HUES6 (cell line): ENCODE results near the gene FBXO34.
"Not testable (repeated sequence)": the region's sequence is repeated elsewhere in the genome, so short reads cannot be mapped to it uniquely, and the experiment has no call there.

Experiments used
- H3K27ac ChIP-seq: 2 replicates; pipeline ENCODE4 v1.7.0; 2013; ENCODE audit warnings: low read depth, mild to moderate bottlenecking, low read length, inconsistent platforms
- H3K27me3 ChIP-seq: 2 replicates; pipeline ENCODE4 v1.6.1; 2013; ENCODE audit warnings: low read length; ENCODE audit not compliant: control insufficient read depth, insufficient read depth
- H3K36me3 ChIP-seq: 2 replicates; pipeline ENCODE4 v1.6.1; 2013; ENCODE audit warnings: low read length; ENCODE audit not compliant: control insufficient read depth, insufficient read depth
- H3K4me1 ChIP-seq: 2 replicates; pipeline ENCODE4 v1.6.1; 2013; ENCODE audit warnings: low read length; ENCODE audit not compliant: control insufficient read depth, insufficient read depth
- H3K4me3 ChIP-seq: 2 replicates; pipeline ENCODE4 v1.5.1; 2013; ENCODE audit warnings: low read depth, low read length
- H3K9ac ChIP-seq: one replicate; pipeline ENCODE4 v1.6.1; 2013; ENCODE audit warnings: mild to moderate bottlenecking, low read length
- H3K9me3 ChIP-seq: 2 replicates; pipeline ENCODE4 v1.6.1; 2013; ENCODE audit warnings: low read depth, low read length; ENCODE audit not compliant: control insufficient read depth, insufficient read depth

The FBXO34 gene

GRCh38 chr14:55297611-55298499, 26.6 kb downstream of the FBXO34 start:
- peaks cover 6% of the 10 kb centered on the region for H3K36me3 ChIP-seq

GRCh38 chr14:55298500-55298822, 27.2 kb downstream of the FBXO34 start:
- Histone ChIP-seq H3K9ac (no peak overlapping the region), H3K9me3 (no peaks in the 10 kb centered on the region), H3K27ac (no peak overlapping the region), H3K4me3 (no peak overlapping the region), H3K36me3 (peaks cover 6% of the 10 kb centered on the region), H3K27me3 (no peaks in the 10 kb centered on the region), H3K4me1 (peaks cover 10% of the 10 kb centered on the region)

More at GRCh38 chr14:55297611-55298499, 26.6 kb downstream of the FBXO34 start:
- no peak overlapping the region for H3K9ac ChIP-seq
- no peak overlapping the region for H3K27ac ChIP-seq
- H3K9me3 ChIP-seq: no peaks in the 10 kb centered on the region
- H3K4me1 ChIP-seq: peaks cover 10% of the 10 kb centered on the region
- H3K27me3 ChIP-seq: no peaks in the 10 kb centered on the region
- H3K4me3 ChIP-seq: no peak overlapping the region

- H3K9ac ChIP-seq: no peak overlapping the region
- H3K4me3 ChIP-seq: no peak overlapping the region
- H3K27me3 ChIP-seq: no peaks in the 10 kb centered on the region
- no peaks in the 10 kb centered on the region for H3K9me3 ChIP-seq
- H3K36me3 ChIP-seq: peaks cover 6% of the 10 kb centered on the region
- H3K4me1 ChIP-seq: peaks cover 19% of the 10 kb centered on the region
- H3K27ac ChIP-seq: no peak overlapping the region
Measured at GRCh38 chr14:55301437-55302121, 30.4 kb downstream of the FBXO34 start.

- no peak overlapping the region for H3K4me3 ChIP-seq
- no peaks in the 10 kb centered on the region for H3K27me3 ChIP-seq
- peaks cover 27% of the 10 kb centered on the region for H3K4me1 ChIP-seq
- H3K9me3 ChIP-seq: no peaks in the 10 kb centered on the region
- peaks cover 6% of the 10 kb centered on the region for H3K36me3 ChIP-seq
- H3K27ac ChIP-seq: no peak overlapping the region
- no peak overlapping the region for H3K9ac ChIP-seq
Measured at GRCh38 chr14:55302367-55303124, 31.3 kb downstream of the FBXO34 start.

- H3K9me3 ChIP-seq: no peaks in the 10 kb centered on the region
- peaks cover 6% of the 10 kb centered on the region for H3K36me3 ChIP-seq
- H3K9ac ChIP-seq: no peak overlapping the region
- H3K27me3 ChIP-seq: no peaks in the 10 kb centered on the region
- peaks cover 28% of the 10 kb centered on the region for H3K4me1 ChIP-seq
- H3K4me3 ChIP-seq: no peak overlapping the region
- H3K27ac ChIP-seq: no peak overlapping the region
Measured at GRCh38 chr14:55303125-55303499, 31.9 kb downstream of the FBXO34 start.

GRCh38 chr14:55303691-55304145, 32.5 kb downstream of the FBXO34 start:
- no peak overlapping the region for H3K4me3 ChIP-seq
- no peak overlapping the region for H3K9ac ChIP-seq
- peaks cover 4% of the 10 kb centered on the region for H3K36me3 ChIP-seq
- no peaks in the 10 kb centered on the region for H3K9me3 ChIP-seq
- peaks cover 28% of the 10 kb centered on the region for H3K4me1 ChIP-seq
- no peak overlapping the region for H3K27ac ChIP-seq
- no peaks in the 10 kb centered on the region for H3K27me3 ChIP-seq

GRCh38 chr14:55306938-55307589, 35.8 kb downstream of the FBXO34 start:
- Histone ChIP-seq H3K27me3 (no peaks in the 10 kb centered on the region), H3K9me3 (peaks cover 21% of the 10 kb centered on the region), H3K4me1 (peaks cover 21% of the 10 kb centered on the region), H3K36me3 (peaks cover 11% of the 10 kb centered on the region), H3K27ac (no peak overlapping the region; the same call in 1 of the 2 replicates), H3K9ac (no peak overlapping the region), H3K4me3 (0 out of 2 replicates have a peak overlapping the region, but pooled peaks have one; percentile 2)

- no peak overlapping the region for H3K4me3 ChIP-seq
- peaks cover 19% of the 10 kb centered on the region for H3K36me3 ChIP-seq
- peaks cover 39% of the 10 kb centered on the region for H3K9me3 ChIP-seq
- H3K9ac ChIP-seq: no peak overlapping the region
- H3K27me3 ChIP-seq: no peaks in the 10 kb centered on the region
- peaks cover 16% of the 10 kb centered on the region for H3K4me1 ChIP-seq
- no peak overlapping the region for H3K27ac ChIP-seq
Measured at GRCh38 chr14:55309154-55309553, 37.9 kb downstream of the FBXO34 start.

- Histone ChIP-seq H3K27ac (no peak overlapping the region), H3K9ac (no peak overlapping the region), H3K36me3 (peaks cover 19% of the 10 kb centered on the region), H3K4me1 (peaks cover 16% of the 10 kb centered on the region), H3K4me3 (no peak overlapping the region), H3K9me3 (peaks cover 43% of the 10 kb centered on the region), H3K27me3 (no peaks in the 10 kb centered on the region)
Measured at GRCh38 chr14:55309761-55310365, 38.6 kb downstream of the FBXO34 start.

- Histone ChIP-seq H3K9me3 (peaks cover 51% of the 10 kb centered on the region), H3K36me3 (peaks cover 26% of the 10 kb centered on the region)
- not testable (repeated sequence) for H3K27me3 ChIP-seq, H3K9ac ChIP-seq, H3K27ac ChIP-seq, H3K4me1 ChIP-seq, H3K4me3 ChIP-seq
Measured at GRCh38 chr14:55312379-55313030, 41.3 kb downstream of the FBXO34 start.
